HG02798 (cell line): ENCODE results near the gene TRIM71.
"Not testable (repeated sequence)": the region's sequence is repeated elsewhere in the genome, so short reads cannot be mapped to it uniquely, and the experiment has no call there.

Source experiments
- ATAC-seq: cut with Tn5 transposase; IDR thresholded peaks from one replicate; pipeline ENCODE4 v1.9.1; 2021; ENCODE audit warnings: mild to moderate bottlenecking; ENCODE audit not compliant: unreplicated experiment, poor library complexity

Gene TRIM71

GRCh38 chr3:32912046-32912445 lies 94.2 kb downstream of the TRIM71 start:
- ATAC-seq, result no peak

- ATAC-seq, result no peak
These were observed 96.1 kb downstream of the TRIM71 start for GRCh38 chr3:32913790-32914446.

GRCh38 chr3:32919920-32920319 lies 102.1 kb downstream of the TRIM71 start:
- ATAC-seq, result no peak

DNA sequence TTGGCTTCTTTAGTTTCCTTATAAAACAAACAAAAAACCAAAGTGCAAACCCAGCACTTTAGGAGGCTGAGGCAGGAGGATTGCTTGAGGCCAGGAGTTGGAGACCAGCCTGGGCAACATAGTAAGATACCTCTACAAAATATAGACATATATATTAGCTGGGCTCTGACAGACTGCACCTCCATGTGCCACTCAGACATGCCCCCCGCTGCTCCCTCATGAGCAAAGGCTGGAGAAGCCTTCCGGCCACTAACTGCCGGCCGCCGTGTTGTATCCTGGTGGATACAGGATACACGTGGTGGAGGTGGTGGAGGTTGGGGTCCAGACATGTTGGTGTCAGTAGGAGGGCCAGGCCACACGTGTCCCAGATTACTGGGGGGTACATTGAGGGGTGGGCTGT lies 104.3 kb downstream of the TRIM71 start:
- no peak for ATAC-seq

DNA sequence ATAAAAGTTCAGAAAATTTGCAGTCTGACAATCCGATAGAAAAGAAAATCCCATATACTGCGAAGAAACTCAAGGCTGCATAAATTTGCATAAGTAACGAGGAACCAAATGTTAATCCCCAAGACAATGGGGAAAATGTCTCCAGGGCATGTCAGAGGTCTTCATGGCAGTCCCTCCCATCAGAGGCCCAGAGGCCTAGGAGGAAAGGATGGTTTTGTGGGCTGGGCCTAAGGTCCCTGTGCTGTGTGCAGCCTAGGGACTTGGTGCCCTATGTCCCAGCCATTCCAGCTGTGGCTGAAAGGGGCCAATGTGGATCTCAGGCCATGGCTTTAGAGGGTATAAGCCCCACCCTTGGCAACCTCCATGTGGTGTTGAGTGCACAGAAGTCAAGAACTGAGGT lies 112.4 kb downstream of the TRIM71 start:
- no peak for ATAC-seq

GRCh38 chr3:32931273-32931672 lies 113.5 kb downstream of the TRIM71 start:
- ATAC-seq, result not testable (repeated sequence)

DNA sequence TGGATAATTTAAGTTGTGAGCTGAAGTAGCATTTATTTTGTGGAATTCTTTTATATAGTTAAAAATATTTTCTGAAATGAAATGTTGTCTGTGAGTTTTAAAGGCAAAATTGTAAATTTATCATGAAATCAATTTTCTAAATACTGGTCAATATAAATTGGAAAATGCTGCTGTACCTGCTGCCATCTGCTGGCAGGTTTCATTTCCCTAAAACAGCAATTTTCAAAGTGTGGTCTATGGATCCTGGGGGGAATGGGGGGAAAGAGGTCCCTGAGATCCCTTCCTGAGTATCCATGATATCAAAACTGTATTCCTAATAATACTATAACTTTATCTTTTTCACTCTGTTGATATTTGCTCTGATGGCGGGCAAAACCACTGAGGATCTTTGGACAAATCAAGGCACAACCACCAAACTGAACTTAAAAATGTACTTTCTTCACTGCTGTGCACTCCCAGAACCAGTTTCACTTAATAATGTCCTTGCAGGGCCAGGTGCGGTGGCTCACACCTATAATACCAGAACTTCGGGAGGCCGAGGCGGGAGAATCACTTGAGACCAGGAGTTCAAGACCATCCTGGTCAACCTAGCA lies 116.4 kb downstream of the TRIM71 start:
- no peak for ATAC-seq

GRCh38 chr3:32937331-32937730 lies 119.5 kb downstream of the TRIM71 start:
- no peak for ATAC-seq

GRCh38 chr3:32939531-32940284 lies 121.9 kb downstream of the TRIM71 start:
- ATAC-seq, result not testable (repeated sequence)

GRCh38 chr3:32940726-32941125 lies 122.9 kb downstream of the TRIM71 start:
- ATAC-seq, result no peak

- ATAC-seq, result no peak
These were observed 127.3 kb downstream of the TRIM71 start for GRCh38 chr3:32945136-32945535.

DNA sequence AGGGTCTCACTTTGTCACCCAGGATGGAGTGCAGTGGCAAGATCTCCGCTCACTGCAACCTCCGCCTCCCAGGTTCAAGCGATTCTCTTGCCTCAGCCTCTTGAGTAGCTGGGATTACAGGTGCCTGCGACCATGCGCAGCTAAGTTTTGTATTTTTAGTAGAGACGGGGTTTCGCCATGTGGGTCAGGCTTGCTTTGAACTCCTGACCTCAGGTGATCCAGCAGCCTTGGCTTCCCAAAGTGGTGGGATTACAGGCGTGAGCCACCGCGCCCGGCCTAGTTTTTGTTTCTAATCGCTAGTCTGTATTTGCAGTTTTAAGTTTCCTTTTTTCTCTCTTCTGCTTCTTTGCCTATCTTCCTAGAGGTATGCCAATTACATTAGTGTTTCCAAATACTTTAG lies 127.8 kb downstream of the TRIM71 start:
- not testable (repeated sequence) for ATAC-seq

DNA sequence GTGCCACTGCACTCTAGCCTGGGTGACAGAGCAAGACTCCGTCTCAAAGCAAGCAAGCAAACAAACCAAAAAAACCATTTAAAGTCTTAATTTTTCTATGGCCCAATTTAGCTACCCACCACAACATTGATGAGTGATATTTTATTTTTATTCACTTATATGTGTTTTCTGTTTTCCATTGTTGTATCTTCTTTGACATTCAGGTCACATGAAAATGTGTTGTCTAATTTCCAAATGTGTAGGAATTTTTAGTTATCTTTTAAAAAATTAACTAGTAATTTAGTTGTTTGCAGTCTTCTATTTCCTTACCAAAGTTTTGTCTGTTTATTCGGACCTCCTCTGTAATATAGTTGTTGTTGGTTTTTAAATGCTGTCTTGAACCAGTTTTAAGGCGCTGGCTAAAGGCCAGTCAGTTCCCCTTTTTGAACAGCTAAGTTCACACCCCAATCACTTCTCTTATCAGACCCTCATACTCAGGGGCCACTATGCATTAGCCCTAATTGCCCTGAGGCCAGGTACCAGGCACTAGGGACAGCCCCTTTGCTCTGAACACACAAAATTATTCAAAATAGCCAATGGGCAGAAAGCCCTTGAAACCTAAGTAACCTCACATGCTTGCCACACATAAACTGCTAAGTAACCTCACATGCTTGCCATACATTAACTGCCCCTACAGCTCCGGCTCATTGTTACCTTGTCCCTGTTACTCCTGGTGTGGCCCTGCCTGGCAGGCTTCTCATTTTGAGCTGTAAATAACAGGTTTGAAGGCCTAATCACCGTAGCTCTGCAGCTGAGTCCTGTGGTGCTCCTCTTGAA lies 129.4 kb downstream of the TRIM71 start:
- peak; percentile 21 for ATAC-seq
